NCI-H526 (cell line): ENCODE measurements around the gene MRM2.

Source experiments
- DNase-seq, 2 experiments: peaks; one replicate each; lab custom pipeline; 2025; lab: John Stamatoyannopoulos, UW

The MRM2 gene

GRCh38 chr7:2222516-2222915 lies 19.5 kb downstream of the MRM2 start:
- DNase-seq: no peak

GRCh38 chr7:2220954-2221353 lies 21.1 kb downstream of the MRM2 start:
- DNase-seq: no peak

DNA sequence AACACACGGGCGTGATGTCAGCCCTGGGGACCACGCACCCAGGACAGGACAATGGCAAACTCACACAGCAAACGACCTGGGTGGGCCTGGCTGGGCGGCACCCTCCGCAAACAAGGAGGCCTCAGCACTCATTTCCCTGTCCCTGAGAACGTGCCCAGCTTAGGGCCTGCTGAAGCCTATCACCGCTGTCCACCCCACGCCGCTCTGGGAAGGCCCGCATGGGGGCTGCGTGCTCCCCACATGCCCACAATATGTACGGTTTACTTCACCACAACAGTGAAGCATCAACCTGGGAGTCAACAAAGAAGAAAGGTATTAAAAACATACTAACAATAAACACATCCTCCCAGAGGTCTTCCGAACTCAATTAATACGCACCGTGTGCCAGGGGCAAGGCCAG lies 21.5 kb downstream of the MRM2 start:
- DNase-seq: no peak

GRCh38 chr7:2220030-2220429 lies 22.0 kb downstream of the MRM2 start:
- no peak for DNase-seq

- no peak for DNase-seq
These were observed 22.4 kb downstream of the MRM2 start for GRCh38 chr7:2219606-2220005.

GRCh38 chr7:2219136-2219535 lies 22.9 kb downstream of the MRM2 start:
- DNase-seq: no peak

DNA sequence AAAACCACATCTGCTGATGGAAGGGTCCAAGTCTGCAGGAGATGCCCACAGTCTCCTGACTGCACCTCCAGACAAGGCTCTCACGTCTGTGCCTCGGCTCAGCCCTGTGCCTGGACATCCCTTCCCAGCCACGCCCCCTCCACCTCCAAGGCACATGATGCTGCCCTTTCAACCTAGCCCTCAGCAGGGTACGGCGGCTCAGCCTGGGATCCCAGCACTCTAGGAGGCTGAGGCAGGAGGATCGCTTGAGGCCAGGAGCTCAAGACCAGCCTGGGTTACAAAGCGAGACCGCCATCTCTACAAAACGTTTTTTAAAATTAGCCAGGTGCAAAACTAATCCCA lies 23.6 kb downstream of the MRM2 start:
- DNase-seq: no peak

DNA sequence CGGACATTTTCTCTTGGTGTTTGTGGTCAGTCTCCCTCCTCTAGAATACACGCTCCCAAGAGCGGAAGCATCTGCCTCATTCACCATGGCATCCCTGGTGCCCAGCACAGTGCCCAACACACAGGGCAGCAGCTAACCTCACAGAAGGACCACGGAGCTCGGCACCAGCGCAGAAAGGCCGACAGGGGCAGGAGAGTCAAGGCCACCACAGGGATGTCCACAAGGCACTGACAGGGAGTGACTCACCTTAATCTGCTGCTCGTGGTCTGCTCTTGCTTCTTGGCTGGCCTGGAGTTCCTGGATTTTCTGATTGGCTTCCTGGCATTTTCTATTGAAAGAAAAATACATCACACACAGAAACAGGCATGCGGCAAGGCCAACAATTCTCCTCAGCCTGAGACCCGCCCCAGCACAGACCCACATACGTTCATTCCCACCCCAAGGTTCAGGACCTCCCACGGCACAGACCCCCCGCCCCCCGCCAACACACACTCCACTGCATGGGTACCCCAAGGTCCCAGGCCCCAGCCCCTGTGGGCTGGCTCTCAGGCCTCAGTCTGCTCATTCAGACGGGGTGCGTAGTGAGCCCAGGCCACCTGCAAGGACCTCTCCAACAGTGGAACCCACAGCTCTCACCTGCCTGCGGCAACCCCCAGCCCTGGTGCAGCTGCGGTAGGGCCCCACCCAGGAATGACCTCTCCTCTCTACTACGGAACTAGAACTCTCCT lies 24.1 kb downstream of the MRM2 start:
- DNase-seq: no peak

GRCh38 chr7:2217206-2217605 lies 24.8 kb downstream of the MRM2 start:
- DNase-seq: no peak

GRCh38 chr7:2215851-2216250 lies 26.2 kb downstream of the MRM2 start:
- DNase-seq: no peak

DNA sequence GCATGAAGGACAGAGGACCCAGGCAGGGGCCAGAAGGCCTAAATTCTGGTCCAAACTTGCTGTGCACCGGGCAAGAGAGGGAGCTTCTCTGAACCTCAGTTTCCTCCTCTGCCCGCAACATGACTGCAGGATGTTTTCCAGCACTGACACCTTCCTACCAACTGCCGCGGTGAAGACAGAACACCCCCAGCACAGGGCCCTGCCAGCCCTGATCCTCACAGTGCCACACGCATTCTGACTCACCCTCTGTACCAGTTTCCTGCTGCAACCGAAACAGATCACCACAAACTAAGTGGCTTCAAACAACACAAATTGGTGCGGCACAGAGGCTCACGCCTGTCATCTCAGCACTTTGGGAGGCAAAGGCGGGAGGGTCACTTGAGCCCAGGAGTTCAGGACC lies 27.4 kb downstream of the MRM2 start:
- DNase-seq: no peak

GRCh38 chr7:2213551-2214215 lies 28.3 kb downstream of the MRM2 start:
- peak in 1 of 2 experiments; percentile 11 for DNase-seq

DNA sequence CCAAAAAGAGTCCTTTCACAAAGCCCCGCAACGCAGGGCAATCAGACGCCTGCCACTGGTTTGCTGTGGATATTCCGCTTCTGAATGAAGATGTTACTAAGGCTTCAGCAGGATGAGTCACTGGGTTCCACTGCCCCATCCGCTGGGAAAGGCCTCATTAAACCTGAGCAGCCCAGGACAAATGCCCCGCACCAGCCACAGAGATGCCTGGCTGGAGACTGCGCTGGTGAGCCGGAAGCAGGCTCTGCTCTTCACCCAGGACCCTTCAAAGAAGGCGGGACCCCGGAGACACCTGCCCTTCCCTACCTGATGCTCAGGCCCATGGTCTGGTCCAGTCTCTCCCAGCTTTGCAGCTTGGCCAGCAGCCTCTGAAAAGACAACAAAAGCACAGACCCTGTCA lies 29.1 kb downstream of the MRM2 start:
- DNase-seq: no peak

- no peak for DNase-seq
These were observed 30.1 kb downstream of the MRM2 start for GRCh38 chr7:2211926-2212325.

DNA sequence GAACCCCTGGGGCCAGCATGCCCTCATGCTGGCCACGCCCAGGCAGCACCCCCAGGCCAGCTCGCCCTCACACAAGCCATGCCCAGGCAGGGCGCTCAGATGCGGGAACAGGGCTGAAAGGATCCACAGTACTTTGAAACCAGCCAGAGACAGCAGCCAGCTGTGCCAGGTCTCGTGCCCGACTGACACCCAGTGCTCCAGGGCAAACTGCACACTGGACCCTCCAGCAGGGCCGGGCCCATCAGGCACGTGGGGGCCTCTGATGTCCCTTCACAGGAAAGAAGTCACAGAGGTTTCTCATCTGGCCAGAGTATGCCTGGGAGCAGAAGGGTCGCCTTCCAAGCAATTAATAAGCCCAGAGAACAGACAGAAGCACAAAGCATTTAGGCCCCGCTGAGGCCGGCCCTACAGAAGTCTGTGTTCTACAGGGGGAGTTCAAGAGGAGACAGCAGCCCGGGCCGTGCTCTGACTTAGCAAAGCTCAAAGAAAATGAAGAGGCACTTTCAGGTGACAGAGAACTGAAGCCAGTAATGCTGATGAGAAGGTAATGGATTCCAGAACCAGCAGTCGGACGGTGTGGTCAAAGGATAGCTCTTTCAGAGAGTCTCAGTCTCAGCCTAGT lies 30.6 kb downstream of the MRM2 start:
- no peak for DNase-seq

- no peak for DNase-seq
These were observed 31.3 kb downstream of the MRM2 start for GRCh38 chr7:2210551-2211258.

DNA sequence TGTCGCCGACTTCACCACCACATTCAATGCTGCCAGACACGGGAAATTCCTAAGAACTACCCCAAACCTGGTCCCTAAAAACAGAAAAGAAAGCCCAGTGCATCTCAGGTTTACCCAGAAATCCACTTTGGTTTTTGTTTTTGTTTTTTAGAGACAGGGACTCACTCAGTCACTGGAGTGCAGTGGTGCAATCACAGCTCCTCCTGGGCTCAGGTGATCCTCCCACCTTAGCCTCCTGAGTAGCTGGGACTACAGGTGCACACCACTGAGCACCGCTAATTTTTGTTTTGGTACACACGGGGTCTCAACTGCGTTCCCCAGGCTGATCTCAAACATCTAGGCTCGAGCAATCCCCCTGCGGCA lies 32.1 kb downstream of the MRM2 start:
- DNase-seq: no peak

- DNase-seq: peak in 1 of 2 experiments; percentile 65
These were observed 32.7 kb downstream of the MRM2 start for GRCh38 chr7:2209146-2209960.

- DNase-seq: no peak
These were observed 33.3 kb downstream of the MRM2 start for GRCh38 chr7:2208712-2209111.

- no peak for DNase-seq
These were observed 36.8 kb downstream of the MRM2 start for GRCh38 chr7:2205036-2205780.

GRCh38 chr7:2204446-2204845 lies 37.6 kb downstream of the MRM2 start:
- DNase-seq: no peak
